Stimulated activated CD8-positive, alpha-beta memory T cell treated with anti-CD3 and anti-CD28 coated beads, Interleukin-7, amount 100 ng/mL, for 4 hours (primary cell): ENCODE results near the gene NBPF1.
"Not testable (repeated sequence)": the region's sequence is repeated elsewhere in the genome, so short reads cannot be mapped to it uniquely, and the experiment has no call there.

Source experiments
- DNase-seq, 2 donors: peaks; one replicate each; pipeline ENCODE4 v3.0.0-alpha.2; 2020; ENCODE audit warnings: low read depth in 2 of 2

The NBPF1 gene

GRCh38 chr1:16607853-16608815 lies 5.2 kb downstream of the NBPF1 start:
- not testable (repeated sequence) for DNase-seq

GRCh38 chr1:16607433-16607851 lies 5.9 kb downstream of the NBPF1 start:
- DNase-seq, result no peak

- DNase-seq, result not testable (repeated sequence)
Observed at GRCh38 chr1:16606666-16607432, 6.5 kb downstream of the NBPF1 start.

- no peak for DNase-seq
Observed at GRCh38 chr1:16605532-16606505, 7.5 kb downstream of the NBPF1 start.

- DNase-seq, result no peak
Observed at GRCh38 chr1:16605213-16605525, 8.2 kb downstream of the NBPF1 start.

- not testable (repeated sequence) for DNase-seq
Observed at GRCh38 chr1:16604514-16605212, 8.7 kb downstream of the NBPF1 start.

- not testable (repeated sequence) for DNase-seq
Observed at GRCh38 chr1:16603623-16604022, 9.7 kb downstream of the NBPF1 start.

- DNase-seq, result not testable (repeated sequence)
Observed at GRCh38 chr1:16602336-16603011, 10.9 kb downstream of the NBPF1 start.

- not testable (repeated sequence) for DNase-seq
Observed at GRCh38 chr1:16600855-16601786, 12.2 kb downstream of the NBPF1 start.

GRCh38 chr1:16599326-16599725 lies 14.0 kb downstream of the NBPF1 start:
- DNase-seq, result not testable (repeated sequence)

GRCh38 chr1:16595216-16595615 lies 18.1 kb downstream of the NBPF1 start:
- not testable (repeated sequence) for DNase-seq

- not testable (repeated sequence) for DNase-seq
Observed at GRCh38 chr1:16591845-16592244, 21.5 kb downstream of the NBPF1 start.

GRCh38 chr1:16588081-16588480 lies 25.3 kb downstream of the NBPF1 start:
- DNase-seq, result not testable (repeated sequence)

- DNase-seq, result not testable (repeated sequence)
Observed at GRCh38 chr1:16587639-16588038, 25.7 kb downstream of the NBPF1 start.

- not testable (repeated sequence) for DNase-seq
Observed at GRCh38 chr1:16565324-16565723, 48.0 kb downstream of the NBPF1 start.

- DNase-seq, result not testable (repeated sequence)
Observed at GRCh38 chr1:16561035-16561434, 52.3 kb downstream of the NBPF1 start.

GRCh38 chr1:16560498-16560897 lies 52.9 kb downstream of the NBPF1 start:
- DNase-seq, result not testable (repeated sequence)

GRCh38 chr1:16559688-16560087 lies 53.7 kb downstream of the NBPF1 start:
- DNase-seq, result not testable (repeated sequence)

GRCh38 chr1:16557034-16557433 lies 56.3 kb downstream of the NBPF1 start:
- not testable (repeated sequence) for DNase-seq
